ENCODE measurements around the gene TSPYL4.

DNA sequence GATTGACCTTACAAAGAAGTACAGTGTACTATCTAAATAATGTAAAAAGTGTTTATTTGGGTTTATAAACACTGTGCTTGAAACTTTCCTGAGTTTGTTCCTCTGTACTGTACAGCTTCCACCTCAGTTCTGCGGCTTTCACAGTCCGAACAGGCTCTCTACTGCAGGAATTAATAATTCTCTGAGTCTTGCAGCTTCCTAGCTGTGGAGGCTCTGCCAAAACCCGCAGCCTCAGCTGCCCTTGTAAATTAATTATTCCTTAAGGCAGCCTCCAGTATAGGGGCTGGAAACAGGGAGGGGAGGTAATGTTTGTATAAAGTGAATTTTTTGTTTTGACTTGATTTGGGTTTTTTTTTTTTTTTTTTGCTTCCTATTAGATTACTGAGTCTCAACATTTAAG lies 19.2 kb downstream of the TSPYL4 start:
- TF ChIP-seq, protein P1, sequence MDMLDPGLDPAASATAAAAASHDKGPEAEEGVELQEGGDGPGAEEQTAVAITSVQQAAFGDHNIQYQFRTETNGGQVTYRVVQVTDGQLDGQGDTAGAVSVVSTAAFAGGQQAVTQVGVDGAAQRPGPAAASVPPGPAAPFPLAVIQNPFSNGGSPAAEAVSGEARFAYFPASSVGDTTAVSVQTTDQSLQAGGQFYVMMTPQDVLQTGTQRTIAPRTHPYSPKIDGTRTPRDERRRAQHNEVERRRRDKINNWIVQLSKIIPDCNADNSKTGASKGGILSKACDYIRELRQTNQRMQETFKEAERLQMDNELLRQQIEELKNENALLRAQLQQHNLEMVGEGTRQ (CRISPR knock-in tag; IDR thresholded peaks at IDR 0.05): no peak
- TF ChIP-seq, protein P2, sequence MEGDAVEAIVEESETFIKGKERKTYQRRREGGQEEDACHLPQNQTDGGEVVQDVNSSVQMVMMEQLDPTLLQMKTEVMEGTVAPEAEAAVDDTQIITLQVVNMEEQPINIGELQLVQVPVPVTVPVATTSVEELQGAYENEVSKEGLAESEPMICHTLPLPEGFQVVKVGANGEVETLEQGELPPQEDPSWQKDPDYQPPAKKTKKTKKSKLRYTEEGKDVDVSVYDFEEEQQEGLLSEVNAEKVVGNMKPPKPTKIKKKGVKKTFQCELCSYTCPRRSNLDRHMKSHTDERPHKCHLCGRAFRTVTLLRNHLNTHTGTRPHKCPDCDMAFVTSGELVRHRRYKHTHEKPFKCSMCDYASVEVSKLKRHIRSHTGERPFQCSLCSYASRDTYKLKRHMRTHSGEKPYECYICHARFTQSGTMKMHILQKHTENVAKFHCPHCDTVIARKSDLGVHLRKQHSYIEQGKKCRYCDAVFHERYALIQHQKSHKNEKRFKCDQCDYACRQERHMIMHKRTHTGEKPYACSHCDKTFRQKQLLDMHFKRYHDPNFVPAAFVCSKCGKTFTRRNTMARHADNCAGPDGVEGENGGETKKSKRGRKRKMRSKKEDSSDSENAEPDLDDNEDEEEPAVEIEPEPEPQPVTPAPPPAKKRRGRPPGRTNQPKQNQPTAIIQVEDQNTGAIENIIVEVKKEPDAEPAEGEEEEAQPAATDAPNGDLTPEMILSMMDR (IDR thresholded peaks at IDR 0.05): no peak
- TF ChIP-seq NFE2L1 (CRISPR knock-in tag; IDR thresholded peaks at IDR 0.05): no peak
- TF ChIP-seq, protein P3, sequence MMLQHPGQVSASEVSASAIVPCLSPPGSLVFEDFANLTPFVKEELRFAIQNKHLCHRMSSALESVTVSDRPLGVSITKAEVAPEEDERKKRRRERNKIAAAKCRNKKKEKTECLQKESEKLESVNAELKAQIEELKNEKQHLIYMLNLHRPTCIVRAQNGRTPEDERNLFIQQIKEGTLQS (CRISPR knock-in tag; conservative IDR thresholded peaks at IDR 0.05): no peak
- no peak for TF ChIP-seq SP1 (CRISPR knock-in tag; conservative IDR thresholded peaks at IDR 0.05)
- no peak for TF ChIP-seq ZNF232 (CRISPR knock-in tag; IDR thresholded peaks at IDR 0.05)
- TF ChIP-seq FOXP1 (CRISPR knock-in tag; IDR thresholded peaks at IDR 0.05; ENCODE audit: borderline replicate concordance): no peak
- TF ChIP-seq JUN (CRISPR knock-in tag; IDR thresholded peaks at IDR 0.05): no peak
- no peak for TF ChIP-seq ATF1 (CRISPR knock-in tag; IDR thresholded peaks at IDR 0.05)
- TF ChIP-seq RELA (CRISPR knock-in tag; IDR thresholded peaks at IDR 0.05; ENCODE audit: borderline replicate concordance): no peak
- TF ChIP-seq, protein P4, sequence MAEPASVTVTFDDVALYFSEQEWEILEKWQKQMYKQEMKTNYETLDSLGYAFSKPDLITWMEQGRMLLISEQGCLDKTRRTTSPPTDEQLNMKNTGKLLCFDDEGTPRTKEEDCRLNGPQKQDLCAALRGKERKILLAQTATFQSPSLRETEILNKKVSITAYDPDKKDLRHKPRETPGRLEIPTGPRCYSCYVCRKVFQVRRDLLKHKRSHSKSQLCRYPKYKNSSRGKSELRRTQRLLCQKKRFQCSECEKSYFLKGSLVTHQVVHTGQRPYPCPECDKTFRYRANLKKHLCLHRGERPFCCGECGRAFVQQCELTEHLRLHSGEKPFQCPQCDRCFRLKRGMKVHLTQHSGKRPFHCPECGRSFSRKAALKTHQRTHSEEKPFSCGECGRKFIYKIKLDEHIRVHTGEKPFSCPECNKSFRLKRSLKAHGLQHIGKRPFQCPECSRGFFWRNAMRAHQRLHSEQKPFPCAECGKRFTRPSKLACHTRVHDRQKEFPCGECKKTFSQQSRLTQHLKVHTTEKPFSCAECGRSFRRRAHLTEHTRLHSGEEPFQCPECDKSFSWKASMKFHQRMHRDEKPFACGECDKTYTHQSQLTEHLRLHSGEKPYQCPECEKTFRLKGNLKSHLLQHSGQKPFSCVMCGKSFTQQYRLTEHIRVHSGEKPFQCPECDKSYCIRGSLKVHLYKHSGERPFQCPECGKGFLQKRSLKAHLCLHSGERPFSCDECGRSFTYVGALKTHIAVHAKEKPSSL (CRISPR knock-in tag; conservative IDR thresholded peaks at IDR 0.05): no peak
